HepG2 (cell line): ENCODE measurements around the gene CYP19A1. TPM values are rescaled to one million over a fixed set of nuclear protein-coding genes. Genes with fewer than 3 reads are reported as not detected.

ENCODE experiments used
- AGO2 ChIP-seq: fragments of 200-400 bp; formaldehyde crosslinking; optimal IDR thresholded peaks from 2 replicates; pipeline ENCODE3; 2017; ENCODE audit warnings: mild to moderate bottlenecking, low read depth, low read length, moderate library complexity
- BRCA1 ChIP-seq: sonication (generic); formaldehyde crosslinking; IDR thresholded peaks from 2 replicates; pipeline ENCODE4 v1.4.0; 2020; ENCODE audit warnings: missing genetic modification reagents
- CEBPB ChIP-seq: IDR thresholded peaks from 2 replicates; pipeline ENCODE4 v1.6.1; 2011; ENCODE audit warnings: low read depth, low read length, improper control_type of control experiment, borderline replicate concordance
- EED ChIP-seq: sonication (generic); formaldehyde crosslinking; IDR thresholded peaks from 2 replicates; pipeline ENCODE4 v1.5.0; 2020; ENCODE audit warnings: mild to moderate bottlenecking, missing genetic modification reagents
- FOXC1 ChIP-seq: sonication (generic); formaldehyde crosslinking; IDR thresholded peaks from 2 replicates; pipeline ENCODE4 v1.8.0; 2022; ENCODE audit warnings: mild to moderate bottlenecking, missing genetic modification reagents, borderline replicate concordance
- GMEB1 ChIP-seq: sonication (generic); formaldehyde crosslinking; IDR thresholded peaks from 2 replicates; pipeline ENCODE4 v1.5.1; 2020; ENCODE audit warnings: missing genetic modification reagents, mild to moderate bottlenecking, borderline replicate concordance
- GZF1 ChIP-seq: sonication (generic); formaldehyde crosslinking; IDR thresholded peaks from 2 replicates; pipeline ENCODE4 v1.5.1; 2020; ENCODE audit warnings: mild to moderate bottlenecking, missing genetic modification reagents
- HBP1 ChIP-seq: IDR thresholded peaks from 2 replicates; pipeline ENCODE4 v1.6.1; 2016; ENCODE audit warnings: low read depth, control low read depth
- HNRNPUL1 ChIP-seq: fragments of 200-400 bp; formaldehyde crosslinking; IDR thresholded peaks from 2 replicates; pipeline ENCODE4 v1.6.1; 2017; ENCODE audit warnings: low read depth, mild to moderate bottlenecking, low read length, moderate library complexity
- NBN ChIP-seq: fragments of 450-650 bp; conservative IDR thresholded peaks from 2 replicates; pipeline ENCODE4 v1.6.1; 2017
- SP5 ChIP-seq: IDR thresholded peaks from 2 replicates; pipeline ENCODE4 v1.6.1; 2016; ENCODE audit warnings: low read depth, borderline replicate concordance
- XRCC5 ChIP-seq: fragments of 200-400 bp; formaldehyde crosslinking; optimal IDR thresholded peaks from 2 replicates; pipeline ENCODE3; 2017; ENCODE audit warnings: mild to moderate bottlenecking, low read length
- ZBTB26 ChIP-seq: IDR thresholded peaks from 2 replicates; pipeline ENCODE4 v1.6.1; 2016; ENCODE audit warnings: missing compliant biosample characterization, missing genetic modification reagents, borderline replicate concordance
- ZNF12 ChIP-seq: sonication (generic); formaldehyde crosslinking; IDR thresholded peaks from 2 replicates; pipeline ENCODE4 v1.5.0; 2020; ENCODE audit warnings: missing genetic modification reagents
- ZNF280D ChIP-seq: sonication (generic); formaldehyde crosslinking; IDR thresholded peaks from 2 replicates; pipeline ENCODE4 v1.5.1; 2020; ENCODE audit warnings: mild to moderate bottlenecking, missing genetic modification reagents
- ZNF354B ChIP-seq: sonication (generic); formaldehyde crosslinking; IDR thresholded peaks from 2 replicates; pipeline ENCODE4 v1.8.0; 2022; ENCODE audit warnings: mild to moderate bottlenecking, missing genetic modification reagents
- ZNF556 ChIP-seq: sonication (generic); formaldehyde crosslinking; IDR thresholded peaks from 2 replicates; pipeline ENCODE4 v1.4.0; 2020; ENCODE audit warnings: mild to moderate bottlenecking, missing genetic modification reagents, borderline replicate concordance
- ZNF776 ChIP-seq: sonication (generic); formaldehyde crosslinking; IDR thresholded peaks from 2 replicates; pipeline ENCODE4 v1.4.0; 2020; ENCODE audit warnings: mild to moderate bottlenecking, missing genetic modification reagents
- ZSCAN5A ChIP-seq: sonication (generic); formaldehyde crosslinking; IDR thresholded peaks from 2 replicates; pipeline ENCODE4 v1.8.0; 2022; ENCODE audit warnings: mild to moderate bottlenecking, missing genetic modification reagents, borderline replicate concordance
- polyA plus RNA-seq, 8 experiments: library from polyadenylated mRNA; depleted of rRNA in 3 of 8; stranded (reverse) in 7 of 8; unstranded in 1 of 8; fragments of >200 nt; fragmentation: Illumina TruSeq in 4 of 8; extraction: Trizol in 4 of 8; gene quantifications; 2 replicates each; pipeline versions ENCODE4 v1.2.1 to v1.2.3, GENCODE V29; 2011 to 2016; ENCODE audit warnings: low read depth in 4 of 8, missing spikeins in 1 of 8, mixed read lengths in 1 of 8; ENCODE audit not compliant: insufficient read depth in 1 of 8
- total RNA-seq, 5 experiments: library from RNA; depleted of rRNA; stranded (reverse); fragments of >200 nt; fragmentation: Illumina TruSeq; extraction: Trizol; gene quantifications; 2 replicates each; pipeline ENCODE4 v1.2.3, GENCODE V29; 2016; ENCODE audit warnings: low read depth in 1 of 5

The CYP19A1 gene
- total and polyA plus RNA-seq, 2 of the 13 experiments (the other 11 are each of a cell fraction or from before 2014, with no cell fraction given) = 10.9 to 23.0 TPM

- TF ChIP-seq ZSCAN5A (CRISPR knock-in tag) (no peak), SP5 (CRISPR knock-in tag) (no peak), ZNF776 (CRISPR knock-in tag) (no peak), GZF1 (CRISPR knock-in tag) (no peak), GMEB1 (no peak), AGO2 (no peak), CEBPB (peak; percentile 67; the same call in 1 of the 2 replicates), ZNF280D (CRISPR knock-in tag) (0 out of 2 replicates have a peak, but pooled peaks have one; percentile 39), ZNF12 (no peak), ZNF556 (CRISPR knock-in tag) (no peak), ZNF354B (no peak), BRCA1 (CRISPR knock-in tag) (no peak), EED (no peak), ZBTB26 (CRISPR knock-in tag) (0 out of 2 replicates have a peak, but pooled peaks have one; percentile 43), HBP1 (CRISPR knock-in tag) (no peak), FOXC1 (no peak), XRCC5 (no peak), HNRNPUL1 (no peak), NBN (no peak)
Measured at GRCh38 chr15:51314391-51315337, 23.7 kb downstream of the CYP19A1 start (continued).
